LoVo (cell line): ENCODE measurements around the gene TMEM98.
A peak's percentile ranks its signal among the peaks of the same experiment; 100 is the strongest.
"Not testable (repeated sequence)": the region's sequence is repeated elsewhere in the genome, so short reads cannot be mapped to it uniquely, and the experiment has no call there.

Experiments used
- DNase-seq: peaks from one replicate; pipeline ENCODE4 v3.0.0-alpha.2; 2016; ENCODE audit warnings: low spot score

Gene TMEM98

GRCh38 chr17:32915245-32915644 lies 12.7 kb upstream of the TMEM98 start:
- no peak for DNase-seq

- DNase-seq, result no peak
Observed at GRCh38 chr17:32916134-32916533, 11.8 kb upstream of the TMEM98 start.

- no peak for DNase-seq
Observed at GRCh38 chr17:32917081-32917480, 10.9 kb upstream of the TMEM98 start.

GRCh38 chr17:32917842-32918241 lies 10.1 kb upstream of the TMEM98 start:
- no peak for DNase-seq

GRCh38 chr17:32919876-32920275 lies 8.1 kb upstream of the TMEM98 start:
- not testable (repeated sequence) for DNase-seq

GRCh38 chr17:32920293-32920692 lies 7.7 kb upstream of the TMEM98 start:
- no peak for DNase-seq

GRCh38 chr17:32921017-32921416 lies 6.9 kb upstream of the TMEM98 start:
- DNase-seq, result no peak

- not testable (repeated sequence) for DNase-seq
Observed at GRCh38 chr17:32923905-32924304, 4.0 kb upstream of the TMEM98 start.

GRCh38 chr17:32926183-32926582 lies 1.8 kb upstream of the TMEM98 start:
- DNase-seq, result no peak

- DNase-seq, result not testable (repeated sequence)
Observed at GRCh38 chr17:32926789-32927188, 1.2 kb upstream of the TMEM98 start.

- no peak for DNase-seq
Observed at GRCh38 chr17:32927201-32927723, 691 bp upstream of the TMEM98 start.

GRCh38 chr17:32928586-32929535 lies 908 bp downstream of the TMEM98 start:
- DNase-seq, result no peak

GRCh38 chr17:32929588-32929987 lies 1.6 kb downstream of the TMEM98 start:
- DNase-seq, result no peak

GRCh38 chr17:32930512-32930911 lies 2.6 kb downstream of the TMEM98 start:
- no peak for DNase-seq

- no peak for DNase-seq
Observed at GRCh38 chr17:32931686-32932085, 3.7 kb downstream of the TMEM98 start.

- DNase-seq, result no peak
Observed at GRCh38 chr17:32933881-32934280, 5.9 kb downstream of the TMEM98 start.

GRCh38 chr17:32935726-32936125 lies 7.8 kb downstream of the TMEM98 start:
- DNase-seq, result no peak

GRCh38 chr17:32936186-32936893 lies 8.4 kb downstream of the TMEM98 start:
- DNase-seq, result no peak

- DNase-seq, result peak; percentile 69
Observed at GRCh38 chr17:32936894-32937500, 9.0 kb downstream of the TMEM98 start.

GRCh38 chr17:32940706-32941390 lies 12.9 kb downstream of the TMEM98 start:
- DNase-seq, result no peak

GRCh38 chr17:32941419-32942032 lies 13.6 kb downstream of the TMEM98 start:
- DNase-seq, result no peak
